Upper lobe of left lung (tissue), 6 donors: Measurements from ENCODE around the gene AGAP3. TPM values are rescaled to one million over a fixed set of nuclear protein-coding genes. Genes with fewer than 3 reads are reported as not detected.

Experiments used
- ATAC-seq, 2 donors: fragments of 200-7000 bp; cut with Tn5 transposase; one replicate each; pipeline ENCODE4 v1.9.1; 2022; ENCODE audit warnings: mild to moderate bottlenecking in 2 of 2, moderate library complexity in 2 of 2; ENCODE audit not compliant: low FRiP score in 2 of 2
- DNase-seq, 2 donors: peaks; one replicate each; pipeline ENCODE4 v3.0.0-alpha.2; 2019 to 2020
- H3K27ac ChIP-seq, 4 donors: fragments of 200-600 bp; sonication (generic); one replicate each; pipeline ENCODE4 v1.5.1; 2016 to 2019
- H3K27me3 ChIP-seq, 4 donors: fragments of 200-600 bp; sonication (generic); one replicate each; pipeline ENCODE4 v1.5.1; 2017 to 2019
- H3K36me3 ChIP-seq, 4 donors: fragments of 200-600 bp; sonication (generic); one replicate each; pipeline ENCODE4 v1.5.1; 2016 to 2019
- H3K4me1 ChIP-seq, 4 donors: fragments of 200-600 bp; sonication (generic); one replicate each; pipeline ENCODE4 v1.5.1; 2018 to 2019
- H3K4me3 ChIP-seq, 4 donors: fragments of 200-600 bp; sonication (generic); one replicate each; pipeline ENCODE4 v1.5.1; 2017 to 2019; ENCODE audit warnings: mild to moderate bottlenecking in 2 of 4, moderate library complexity in 1 of 4
- H3K9me3 ChIP-seq, 4 donors: fragments of 200-600 bp; sonication (generic); one replicate each; pipeline ENCODE4 v1.5.1; 2018 to 2019
- CTCF ChIP-seq, 6 experiments: fragments of 450-650 bp in 4 of 6; fragments of 200-600 bp in 2 of 6; sonication (generic) in 2 of 6; IDR thresholded peaks; one replicate each; pipeline ENCODE4 v1.5.1; 2016 to 2019; ENCODE audit warnings: antibody characterized with exemption in 6 of 6
- EP300 ChIP-seq, 4 donors: sonication (generic); formaldehyde crosslinking; IDR thresholded peaks; one replicate each; pipeline ENCODE4 v1.5.1; 2017; ENCODE audit warnings: antibody characterized with exemption in 4 of 4, control low read depth in 2 of 4
- POLR2A ChIP-seq, 4 donors: fragments of 450-650 bp; IDR thresholded peaks; one replicate each; pipeline ENCODE4 v1.5.1; 2016 to 2017; ENCODE audit warnings: antibody characterized with exemption in 4 of 4, mild to moderate bottlenecking in 2 of 4
- POLR2AphosphoS5 ChIP-seq, 2 donors: sonication (generic); formaldehyde crosslinking; IDR thresholded peaks; one replicate each; pipeline ENCODE4 v1.5.1; 2017; ENCODE audit warnings: antibody characterized with exemption in 2 of 2
- WGBS, 2 donors: methylation state at CpG; one replicate each; pipeline ENCODE4 v1.1.5; 2017 to 2018; 5-methylcytosine and 5-hydroxymethylcytosine counted together
- total RNA-seq, 6 donors: library from RNA; depleted of rRNA in 4 of 6; stranded (reverse); fragments of >200 nt in 4 of 6; gene quantifications; one replicate each; pipeline versions ENCODE4 v1.1.0 to v1.2.1, GENCODE V29; 2016 to 2021
- donor health status: DM: no; HTN: no; CAD: no; lungs with moderate emphysema.
- donor health status: DM: no; HTN: yes; CAD: no; lungs with severe emphysema.

AGAP3 gene
- total RNA-seq, 6 donors from 2014 or later, result 122 to 350 (median 182) TPM

GRCh38 chr7:151043959-151044358 lies 42.3 kb upstream of the AGAP3 start:
- Histone ChIP-seq H3K27ac (no peak overlapping the region), H3K9me3 (no peaks in the 10 kb centered on the region), H3K36me3 (peaks cover 0 to 32% (median 16%) of the 10 kb centered on the region in 4 donors), H3K4me1 (peaks cover 8 to 21% (median 12%) of the 10 kb centered on the region in 4 donors), H3K27me3 (no peaks in the 10 kb centered on the region), H3K4me3 (no peak overlapping the region)
- no peak for TF ChIP-seq CTCF (IDR thresholded peaks at IDR 0.05)
- no peak for TF ChIP-seq POLR2A (IDR thresholded peaks at IDR 0.05)
- no peak for TF ChIP-seq POLR2AphosphoS5 (IDR thresholded peaks at IDR 0.05)
- no peak for TF ChIP-seq EP300 (IDR thresholded peaks at IDR 0.05)
- DNase-seq, result peak in 1 of 2 donors; percentile 77
- WGBS, 2 donors, result 91 to 95% methylated on average over 12 to 20 of the region's 20 CpGs
- no peak for ATAC-seq

GRCh38 chr7:151045262-151045661 lies 41.0 kb upstream of the AGAP3 start:
- no peaks in the 10 kb centered on the region for H3K27me3 ChIP-seq
- TF ChIP-seq CTCF (IDR thresholded peaks at IDR 0.05), result no peak
- DNase-seq, result peak in 1 of 2 donors; percentile 58
- H3K9me3 ChIP-seq, result no peaks in the 10 kb centered on the region
- no peak overlapping the region for H3K4me3 ChIP-seq
- H3K27ac ChIP-seq, result no peak overlapping the region
- peaks cover 0 to 32% (median 16%) of the 10 kb centered on the region in 4 donors for H3K36me3 ChIP-seq
- no peak for ATAC-seq
- 73 to 97% methylated on average over 4 to 7 of the region's 11 CpGs for WGBS, 2 donors
- peaks cover 0 to 11% (median 2%) of the 10 kb centered on the region in 4 donors for H3K4me1 ChIP-seq

- no peaks in the 10 kb centered on the region for H3K27me3 ChIP-seq
- TF ChIP-seq POLR2AphosphoS5 (IDR thresholded peaks at IDR 0.05) (no peak), CTCF (IDR thresholded peaks at IDR 0.05) (no peak), POLR2A (IDR thresholded peaks at IDR 0.05) (no peak), EP300 (IDR thresholded peaks at IDR 0.05) (no peak)
- no peak for ATAC-seq
- H3K27ac ChIP-seq, result no peak overlapping the region
- peaks cover 0 to 32% (median 16%) of the 10 kb centered on the region in 4 donors for H3K36me3 ChIP-seq
- 78 to 87% methylated on average over 6 to 9 of the region's 9 CpGs for WGBS, 2 donors
- H3K4me1 ChIP-seq, result peaks cover 3 to 16% (median 5%) of the 10 kb centered on the region in 4 donors
- H3K9me3 ChIP-seq, result no peaks in the 10 kb centered on the region
- no peak for DNase-seq
- no peak overlapping the region for H3K4me3 ChIP-seq
These were observed 40.3 kb upstream of the AGAP3 start for GRCh38 chr7:151045967-151046366.

- H3K36me3 ChIP-seq, result peaks cover 0 to 26% (median 13%) of the 10 kb centered on the region in 4 donors
- H3K27me3 ChIP-seq, result no peaks in the 10 kb centered on the region
- no peak for TF ChIP-seq EP300 (IDR thresholded peaks at IDR 0.05)
- no peak for TF ChIP-seq POLR2AphosphoS5 (IDR thresholded peaks at IDR 0.05)
- no peak for TF ChIP-seq CTCF (IDR thresholded peaks at IDR 0.05)
- no peak overlapping the region for H3K27ac ChIP-seq
- DNase-seq (no peak), ATAC-seq (peak in 1 of 2 donors; percentile 16)
- 38 to 41% methylated on average over 6 to 14 of the region's 14 CpGs for WGBS, 2 donors
- no peak overlapping the region for H3K4me3 ChIP-seq
- H3K4me1 ChIP-seq, result peaks cover 8 to 25% (median 10%) of the 10 kb centered on the region in 4 donors
- H3K9me3 ChIP-seq, result no peaks in the 10 kb centered on the region
These were observed 39.4 kb upstream of the AGAP3 start for GRCh38 chr7:151046603-151047573.
